GM10248 (cell line): Measurements from ENCODE around the gene ZNF785.
A peak's percentile ranks its signal among the peaks of the same experiment; 100 is the strongest.

ENCODE experiments used
- CTCF ChIA-PET: fragments of 300-600 bp; sonication (Branson Sonifier 250); formaldehyde crosslinking; extraction: SDS; loops from one replicate; lab custom pipeline; 2021; ENCODE audit warnings: antibody characterized with exemption; lab: Yijun Ruan, JAX
- POLR2A ChIA-PET: fragments of 350-650 bp; sonication (Branson Sonifier 250); formaldehyde crosslinking; extraction: SDS; loops from one replicate; lab custom pipeline; 2020; ENCODE audit warnings: antibody characterized with exemption; lab: Yijun Ruan, JAX
- DNase-seq: peaks from one replicate; pipeline ENCODE4 v3.0.0; 2012; ENCODE audit errors: extremely low spot score
- TF ChIP-seq, protein P1 (sequence below): IDR thresholded peaks from 2 replicates; pipeline ENCODE4 v1.5.1; 2012; ENCODE audit warnings: mild to moderate bottlenecking, low read depth; ENCODE audit errors: extremely low read depth, missing control alignments, control extremely low read depth

Gene ZNF785

DNA sequence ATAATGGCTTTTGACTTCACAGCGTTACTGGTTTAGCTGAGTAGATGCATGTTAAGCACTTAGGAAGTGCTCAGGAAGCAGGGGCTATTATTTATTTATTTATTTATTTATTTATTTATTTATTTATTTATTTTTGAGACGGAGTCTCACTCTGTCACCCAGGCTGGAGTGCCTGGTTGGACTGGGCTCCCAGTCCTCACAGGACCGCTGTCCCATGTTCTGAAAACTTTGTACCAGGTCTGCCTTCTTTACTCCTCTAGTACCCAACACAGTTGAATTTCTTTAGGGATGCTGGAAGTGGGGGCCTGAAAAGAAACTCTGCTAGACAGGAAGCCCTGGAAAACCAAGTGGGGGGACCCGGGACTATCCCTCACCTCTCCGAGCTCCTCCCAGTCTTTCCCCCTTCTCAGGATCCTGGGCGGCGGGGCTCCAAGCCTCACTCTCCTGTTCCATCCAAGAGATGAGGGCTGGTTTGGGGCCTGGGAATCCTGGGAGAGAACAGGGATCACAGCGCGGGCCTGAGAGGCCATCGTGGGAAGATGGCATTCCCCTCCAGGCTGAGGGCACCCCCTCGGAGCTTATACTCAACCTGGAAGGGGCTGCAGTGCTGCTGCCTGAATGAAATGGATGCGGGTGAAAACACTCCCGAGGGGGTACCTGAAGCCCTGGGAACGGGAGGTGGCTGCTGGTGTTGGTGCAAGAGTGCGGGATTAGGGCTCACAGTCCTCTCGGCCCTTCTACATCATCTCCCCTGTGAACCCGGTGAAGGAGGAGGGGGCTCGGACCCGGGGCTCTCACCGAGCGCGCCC is 14.7 kb downstream of the ZNF785 start:
- DNase-seq, result no peak
- TF ChIP-seq, protein P1, sequence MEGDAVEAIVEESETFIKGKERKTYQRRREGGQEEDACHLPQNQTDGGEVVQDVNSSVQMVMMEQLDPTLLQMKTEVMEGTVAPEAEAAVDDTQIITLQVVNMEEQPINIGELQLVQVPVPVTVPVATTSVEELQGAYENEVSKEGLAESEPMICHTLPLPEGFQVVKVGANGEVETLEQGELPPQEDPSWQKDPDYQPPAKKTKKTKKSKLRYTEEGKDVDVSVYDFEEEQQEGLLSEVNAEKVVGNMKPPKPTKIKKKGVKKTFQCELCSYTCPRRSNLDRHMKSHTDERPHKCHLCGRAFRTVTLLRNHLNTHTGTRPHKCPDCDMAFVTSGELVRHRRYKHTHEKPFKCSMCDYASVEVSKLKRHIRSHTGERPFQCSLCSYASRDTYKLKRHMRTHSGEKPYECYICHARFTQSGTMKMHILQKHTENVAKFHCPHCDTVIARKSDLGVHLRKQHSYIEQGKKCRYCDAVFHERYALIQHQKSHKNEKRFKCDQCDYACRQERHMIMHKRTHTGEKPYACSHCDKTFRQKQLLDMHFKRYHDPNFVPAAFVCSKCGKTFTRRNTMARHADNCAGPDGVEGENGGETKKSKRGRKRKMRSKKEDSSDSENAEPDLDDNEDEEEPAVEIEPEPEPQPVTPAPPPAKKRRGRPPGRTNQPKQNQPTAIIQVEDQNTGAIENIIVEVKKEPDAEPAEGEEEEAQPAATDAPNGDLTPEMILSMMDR, result no peak
- ChIA-PET CTCF (interaction anchor here (0.8 to 1.7 kb wide), 8 partner anchors 12 to 141 kb away, joined by 3 to 7 read pairs (median 4); partner anchors contain the start of genes DCTPP1, ZNF747 and ZNF785), POLR2A (interaction anchor here (0.9 to 1.5 kb wide), 3 partner anchors 12 to 141 kb away, joined by 3 to 4 read pairs (median 3); partner anchors contain the start of genes DCTPP1 and ZNF764)

DNA sequence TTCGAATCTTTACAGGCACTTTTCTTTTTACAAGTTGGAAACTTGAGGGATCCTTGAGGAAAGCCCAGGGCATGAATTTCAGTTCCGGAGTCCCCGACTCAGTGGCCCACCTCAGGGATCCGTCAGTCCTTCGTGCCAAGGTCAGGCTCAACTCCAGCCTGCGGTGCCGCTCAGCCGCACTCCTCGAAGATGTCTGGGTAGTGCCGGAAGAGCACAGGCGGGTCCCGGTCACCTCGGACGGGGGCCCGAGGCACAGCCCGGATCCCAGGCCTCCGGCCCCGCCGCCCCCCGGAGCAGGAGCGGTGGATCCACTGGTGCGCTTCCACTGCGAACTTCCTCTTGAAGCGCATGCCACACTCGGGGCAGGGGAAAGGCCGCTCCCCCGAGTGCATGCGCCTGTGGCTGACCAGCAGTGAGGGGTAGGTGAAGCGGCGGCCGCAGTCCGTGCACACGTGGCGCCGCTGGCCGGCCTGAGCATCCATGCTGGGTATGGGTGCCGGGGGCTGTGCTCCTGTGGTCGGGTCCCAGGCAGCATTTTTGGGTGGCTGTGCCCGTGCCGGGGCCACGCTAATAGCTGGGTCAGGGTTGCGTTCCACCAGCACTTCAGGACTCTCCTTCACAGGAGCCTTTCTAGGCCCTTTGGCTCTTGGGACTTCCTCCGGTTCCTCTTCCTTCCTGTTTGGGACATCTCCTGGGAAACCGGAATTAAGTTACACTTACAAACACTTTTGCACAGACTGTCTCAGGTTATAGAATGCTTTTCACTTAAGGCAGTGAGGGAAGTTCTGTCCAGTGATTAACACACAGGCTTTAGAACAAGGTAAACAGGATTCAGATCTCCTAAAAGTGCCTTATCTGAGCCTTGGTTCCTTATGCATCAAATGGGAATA is 15.5 kb downstream of the ZNF785 start:
- TF ChIP-seq, protein P1, result no peak
- ChIA-PET POLR2A (interaction anchor here (0.9 kb wide), 1 partner anchor 140 kb away, joined by 3 read pairs; the partner anchor contains the start of gene DCTPP1), CTCF (interaction anchor here (0.8 to 1.7 kb wide), 3 partner anchors 11 to 140 kb away, joined by 3 to 7 read pairs (median 4); partner anchors contain the start of genes DCTPP1 and ZNF747)
- DNase-seq, result no peak

DNA sequence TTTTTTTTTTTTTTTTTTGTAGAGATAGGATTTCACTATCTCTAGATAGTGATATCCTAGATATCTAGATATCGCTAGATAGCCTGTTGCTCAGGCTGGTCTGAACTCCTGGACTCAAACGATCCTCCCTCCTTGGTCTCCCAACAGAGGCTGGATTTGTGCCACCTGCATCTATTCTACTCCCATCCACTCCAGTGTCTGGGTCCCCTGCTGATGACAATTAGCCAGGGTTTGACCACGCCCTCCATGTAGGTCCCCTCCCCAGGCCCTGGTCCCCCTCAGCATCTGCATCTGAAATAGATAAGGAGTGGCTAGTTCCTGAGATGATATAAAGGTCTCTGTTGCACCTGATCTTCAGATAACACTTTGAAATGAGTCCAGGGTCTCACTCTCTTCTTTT is 16.2 kb downstream of the ZNF785 start:
- ChIA-PET CTCF (interaction anchor here (1.1 to 4.5 kb wide), 5 partner anchors 11 to 139 kb away, joined by 3 to 17 read pairs (median 5); partner anchors contain the start of genes DCTPP1 and ZNF764), POLR2A (interaction anchor here (0.7 kb wide), 1 partner anchor 18 kb away, joined by 3 read pairs; no protein-coding TSS in a partner anchor)
- DNase-seq, result no peak
- TF ChIP-seq, protein P1, result no peak

DNA sequence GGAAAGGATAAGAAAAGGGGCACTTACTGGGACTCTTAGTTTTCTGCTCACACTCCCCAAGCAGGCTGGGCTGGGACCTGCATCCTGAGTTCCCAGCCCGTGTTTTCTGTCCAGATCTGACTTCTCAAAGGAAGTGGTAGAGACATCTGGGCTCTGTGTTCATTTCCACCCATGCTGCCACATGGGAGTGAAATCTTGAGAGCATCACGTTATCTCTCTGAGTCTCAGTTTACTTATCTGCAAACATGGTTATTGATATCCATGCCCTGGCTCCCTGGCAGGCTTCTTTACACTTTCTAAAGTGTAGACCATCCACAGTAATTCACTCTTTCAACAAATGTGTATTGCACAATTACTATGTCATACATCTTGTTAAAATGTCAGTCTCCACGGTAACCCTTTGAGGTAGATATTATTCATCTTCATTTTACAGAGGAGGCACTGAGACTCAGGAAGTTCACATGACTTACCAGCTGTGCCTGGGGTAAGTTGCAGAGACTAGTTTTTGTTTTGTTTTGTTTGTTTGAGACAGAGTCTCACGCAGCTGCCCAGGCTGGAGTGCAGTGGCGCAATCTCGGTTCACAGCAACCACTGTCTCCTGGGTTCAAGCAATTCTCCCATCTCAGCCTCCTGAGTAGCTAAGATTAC is 17.4 kb downstream of the ZNF785 start:
- ChIA-PET POLR2A (interaction anchor here (0.7 to 1.4 kb wide), 2 partner anchors 10 to 89 kb away, joined by 3 to 4 read pairs; partner anchors contain the start of gene ZNF764), CTCF (interaction anchor here (0.7 to 4.5 kb wide), 10 partner anchors 10 to 382 kb away, joined by 3 to 17 read pairs (median 4); partner anchors contain the start of genes DCTPP1 and ZNF764)
- DNase-seq, result peak; percentile 62
- TF ChIP-seq, protein P1, result no peak

DNA sequence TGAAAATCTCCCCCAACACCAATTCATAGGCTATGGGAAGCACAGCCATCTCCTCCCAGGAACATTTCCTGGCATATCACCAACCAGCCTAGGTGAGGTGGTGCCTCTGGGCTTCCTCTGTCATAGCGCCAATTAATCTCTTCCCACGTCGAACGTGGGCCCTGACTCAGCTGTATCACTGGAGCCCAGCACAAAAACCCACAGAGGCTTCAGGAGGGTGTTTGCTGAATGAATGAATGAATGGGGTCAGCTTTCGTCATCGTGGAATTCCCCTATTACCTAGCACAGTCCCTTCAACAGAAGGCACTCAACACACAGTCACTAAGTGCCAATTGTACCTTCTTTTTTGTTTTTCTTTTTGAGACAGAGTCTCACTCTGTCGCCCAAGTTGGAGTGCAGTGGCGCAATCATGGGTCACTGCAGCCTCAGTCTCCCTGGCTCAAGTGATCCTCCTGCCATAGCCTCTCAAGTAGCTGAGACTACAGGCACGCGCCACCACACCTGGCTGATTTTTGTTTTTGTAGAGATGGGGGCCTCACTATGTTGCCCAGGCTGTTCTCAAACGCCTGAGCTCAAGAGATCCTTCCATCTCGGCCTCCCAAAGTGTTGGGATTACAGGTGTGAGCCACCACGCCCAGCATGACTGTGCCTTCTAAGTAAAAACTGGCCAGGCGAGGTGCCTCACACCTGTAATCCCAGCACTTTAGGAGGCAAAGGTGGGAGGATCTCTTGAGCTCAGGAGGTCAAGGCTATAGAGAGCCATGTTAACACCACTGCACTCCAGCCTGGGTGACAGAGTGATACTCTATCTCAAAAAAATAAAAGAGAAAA is 18.1 kb downstream of the ZNF785 start:
- POLR2A ChIA-PET, result interaction anchor here (1.4 kb wide), 1 partner anchor 9 kb away, joined by 4 read pairs; the partner anchor contains the start of gene ZNF764
- CTCF ChIA-PET, result interaction anchor here (1.2 to 4.5 kb wide), 6 partner anchors 10 to 138 kb away, joined by 4 to 17 read pairs (median 9); partner anchors contain the start of genes DCTPP1, ZNF747 and ZNF764
- TF ChIP-seq, protein P1, result no peak
- DNase-seq, result no peak
